Measurements from ENCODE around the gene CTSA.

Gene CTSA

GRCh38 chr20:45853484-45853883 lies 37.7 kb upstream of the CTSA start:
- no peak for DNase-seq (ENCODE audit: low spot score)

DNA sequence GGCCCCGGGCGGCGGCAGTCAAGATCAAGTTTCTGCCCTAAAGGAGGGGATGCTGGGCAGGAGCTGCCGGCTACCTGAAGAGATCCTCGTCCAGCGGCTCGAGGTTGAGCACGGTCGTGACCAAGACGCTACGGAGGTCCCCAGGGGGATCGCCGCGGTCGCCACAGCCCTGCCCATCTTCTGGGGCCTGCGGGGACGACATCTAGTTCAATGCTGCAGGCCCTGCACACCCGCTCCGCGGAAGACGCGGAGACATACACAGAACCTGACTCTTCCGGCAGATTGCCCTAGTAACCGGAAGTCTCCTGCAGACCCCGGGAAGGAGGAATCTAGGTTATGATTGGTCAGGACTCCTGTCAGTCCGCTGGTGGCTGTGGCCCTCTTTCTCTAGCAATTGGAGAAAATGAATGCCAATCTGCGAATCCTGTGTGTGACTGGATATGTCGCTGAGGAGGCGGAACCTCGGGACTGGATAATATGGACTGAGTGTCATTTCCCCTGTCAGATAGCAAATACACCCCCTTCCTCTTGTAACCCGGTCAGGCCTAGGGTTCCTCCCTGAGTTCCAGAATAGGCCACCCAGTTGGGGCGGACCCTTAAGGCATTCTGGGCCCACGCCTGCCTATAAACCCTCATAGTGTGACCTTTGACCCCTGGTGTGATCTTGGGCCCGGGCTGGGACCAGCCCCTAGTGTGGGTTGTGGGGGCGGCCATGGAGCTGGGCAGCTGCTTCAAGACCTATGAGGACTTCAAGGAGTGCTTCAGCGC lies 33.8 kb upstream of the CTSA start, which contains the start of the genes ACOT8 and ZSWIM3:
Gene ACOT8 (minus strand): TSS at position 279 of the 768 bp plus-strand sequence. CDS start 77 bp downstream, at position 202.
Gene ZSWIM3 (plus strand): TSS at position 501 of the 768 bp plus-strand sequence. CDS start 212 bp downstream, at position 713.
- Histone ChIP-seq H3K4ac (ENCODE audit: low read length) (no peak within 1 kb of the TSS), H3K9me3 (replicated peaks in 1 of 2; ENCODE audit: control insufficient read depth in 2 of 2, insufficient read depth in 1 of 2, low read depth in 1 of 2, low read length in 2 of 2) (no peaks in the 10 kb centered on the region), H3K4me3 (ENCODE audit: low read length in 2 of 2) (peak within 1 kb of the TSS; percentile 71 to 97), H3K4me1 (ENCODE audit: control insufficient read depth in 2 of 2, insufficient read depth in 1 of 2, low read depth in 1 of 2, low read length in 2 of 2) (peaks cover 4 to 8% of the 10 kb centered on the region in 2 donors), H4K91ac (ENCODE audit: low read depth, low read length, poor library complexity) (no peak within 1 kb of the TSS), H3K36me3 (replicated peaks in 1 of 2; ENCODE audit: control insufficient read depth in 2 of 2, insufficient read depth in 2 of 2, low read length in 2 of 2) (peaks cover 0 to 11% of the 10 kb centered on the region in 2 donors), H2AK5ac (ENCODE audit: low read depth, low read length) (no peak within 1 kb of the TSS), H2BK15ac (ENCODE audit: low read length) (no peak within 1 kb of the TSS), H3K4me2 (ENCODE audit: insufficient read depth, low read length, poor library complexity, severe bottlenecking) (peak within 1 kb of the TSS; percentile 86), H3K27ac (replicated peaks; ENCODE audit: low read length) (no peak within 1 kb of the TSS), H2AFZ (ENCODE audit: low read length) (peak within 1 kb of the TSS; percentile 89), H3K14ac (ENCODE audit: low read length) (no peak within 1 kb of the TSS), H3K79me1 (ENCODE audit: low read depth, low read length) (peaks cover 2% of the 10 kb centered on the region), H2BK12ac (ENCODE audit: low read length) (no peak within 1 kb of the TSS), H3K18ac (ENCODE audit: low read length) (peak within 1 kb of the TSS; percentile 89), H3K23ac (ENCODE audit: low read depth, low read length, poor library complexity) (peak within 1 kb of the TSS; percentile 34), H2BK5ac (ENCODE audit: low read length) (no peak within 1 kb of the TSS), H2BK120ac (ENCODE audit: low read depth, low read length) (no peak within 1 kb of the TSS), H4K8ac (ENCODE audit: low read depth, low read length) (no peak within 1 kb of the TSS), H3K9ac (ENCODE audit: low read depth, low read length, poor library complexity) (peak within 1 kb of the TSS; percentile 95), H3K27me3 (ENCODE audit: control insufficient read depth in 3 of 3, insufficient read depth in 3 of 3, low read depth in 1 of 3, low read length in 3 of 3) (no peaks in the 10 kb centered on the region)
- DNase-seq (ENCODE audit: low spot score), result peak; percentile 100
- no CpG with 5 or more reads among the region's 36 CpGs for WGBS, 2 donors (ENCODE audit: extremely low coverage in 2 of 2, insufficient read length in 2 of 2, insufficient replicate concordance in 1 of 2)

More at GRCh38 chr20:45853484-45853883, 37.7 kb upstream of the CTSA start:
- peaks cover 0 to 20% of the 10 kb centered on the region in 2 donors for H3K36me3 ChIP-seq (replicated peaks in 1 of 2; ENCODE audit: control insufficient read depth in 2 of 2, insufficient read depth in 2 of 2, low read length in 2 of 2)
- H2BK120ac ChIP-seq (ENCODE audit: low read depth, low read length), result no peak overlapping the region
- no peaks in the 10 kb centered on the region for H3K9me3 ChIP-seq (replicated peaks in 1 of 2; ENCODE audit: control insufficient read depth in 2 of 2, insufficient read depth in 1 of 2, low read depth in 1 of 2, low read length in 2 of 2)
- no peak overlapping the region for H2AFZ ChIP-seq (ENCODE audit: low read length)
- H3K4me2 ChIP-seq (ENCODE audit: insufficient read depth, low read length, poor library complexity, severe bottlenecking), result no peak overlapping the region
- peaks cover 2% of the 10 kb centered on the region for H3K79me1 ChIP-seq (ENCODE audit: low read depth, low read length)
- no peak overlapping the region for H3K14ac ChIP-seq (ENCODE audit: low read length)
- H3K23ac ChIP-seq (ENCODE audit: low read depth, low read length, poor library complexity), result no peak overlapping the region
- H3K18ac ChIP-seq (ENCODE audit: low read length), result no peak overlapping the region
- WGBS, 2 donors (ENCODE audit: extremely low coverage in 2 of 2, insufficient read length in 2 of 2, insufficient replicate concordance in 1 of 2), result no CpG with 5 or more reads among the region's 2 CpGs
- no peak overlapping the region for H3K4ac ChIP-seq (ENCODE audit: low read length)
- H3K9ac ChIP-seq (ENCODE audit: low read depth, low read length, poor library complexity), result no peak overlapping the region
- H3K27ac ChIP-seq (replicated peaks; ENCODE audit: low read length), result no peak overlapping the region
- H2BK15ac ChIP-seq (ENCODE audit: low read length), result no peak overlapping the region
- no peak overlapping the region for H2AK5ac ChIP-seq (ENCODE audit: low read depth, low read length)
- no peak overlapping the region for H3K4me3 ChIP-seq (ENCODE audit: low read length in 2 of 2)
- no peak overlapping the region for H2BK12ac ChIP-seq (ENCODE audit: low read length)
- no peak overlapping the region for H4K8ac ChIP-seq (ENCODE audit: low read depth, low read length)
- peaks cover 4 to 8% of the 10 kb centered on the region in 2 donors for H3K4me1 ChIP-seq (ENCODE audit: control insufficient read depth in 2 of 2, insufficient read depth in 1 of 2, low read depth in 1 of 2, low read length in 2 of 2)
- H3K27me3 ChIP-seq (ENCODE audit: control insufficient read depth in 3 of 3, insufficient read depth in 3 of 3, low read depth in 1 of 3, low read length in 3 of 3), result no peaks in the 10 kb centered on the region
- H4K91ac ChIP-seq (ENCODE audit: low read depth, low read length, poor library complexity), result no peak overlapping the region
- H2BK5ac ChIP-seq (ENCODE audit: low read length), result no peak overlapping the region

DNA sequence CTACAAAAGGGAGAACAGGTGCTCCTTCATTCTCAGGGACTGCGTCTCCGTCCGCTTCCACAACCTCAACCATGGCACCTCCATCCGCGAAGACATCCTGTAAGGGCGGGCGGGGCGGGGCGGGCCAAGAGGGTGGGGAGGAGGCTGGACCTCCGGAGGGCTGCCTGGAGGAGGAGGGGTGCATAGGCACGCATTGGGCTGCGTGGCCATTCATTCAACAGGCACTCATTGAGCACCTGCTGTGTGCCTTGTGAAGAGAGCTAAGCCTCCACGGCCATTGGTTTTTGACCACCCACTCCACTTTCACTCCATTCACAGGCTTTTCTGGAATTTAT lies 33.3 kb upstream of the CTSA start:
- Histone ChIP-seq H2BK120ac (ENCODE audit: low read depth, low read length) (no peak overlapping the region), H2AK5ac (ENCODE audit: low read depth, low read length) (no peak overlapping the region), H3K27me3 (ENCODE audit: control insufficient read depth in 3 of 3, insufficient read depth in 3 of 3, low read depth in 1 of 3, low read length in 3 of 3) (no peaks in the 10 kb centered on the region), H3K14ac (ENCODE audit: low read length) (no peak overlapping the region), H2BK15ac (ENCODE audit: low read length) (no peak overlapping the region), H3K9me3 (replicated peaks in 1 of 2; ENCODE audit: control insufficient read depth in 2 of 2, insufficient read depth in 1 of 2, low read depth in 1 of 2, low read length in 2 of 2) (no peaks in the 10 kb centered on the region), H2BK12ac (ENCODE audit: low read length) (no peak overlapping the region), H3K4me3 (ENCODE audit: low read length in 2 of 2) (peak overlapping the region; percentile 71 to 81), H4K8ac (ENCODE audit: low read depth, low read length) (no peak overlapping the region), H4K91ac (ENCODE audit: low read depth, low read length, poor library complexity) (no peak overlapping the region), H3K4me2 (ENCODE audit: insufficient read depth, low read length, poor library complexity, severe bottlenecking) (peak overlapping the region; percentile 86), H3K4me1 (ENCODE audit: control insufficient read depth in 2 of 2, insufficient read depth in 1 of 2, low read depth in 1 of 2, low read length in 2 of 2) (peaks cover 4 to 8% of the 10 kb centered on the region in 2 donors), H3K23ac (ENCODE audit: low read depth, low read length, poor library complexity) (no peak overlapping the region), H3K9ac (ENCODE audit: low read depth, low read length, poor library complexity) (peak overlapping the region; percentile 31), H3K36me3 (replicated peaks in 1 of 2; ENCODE audit: control insufficient read depth in 2 of 2, insufficient read depth in 2 of 2, low read length in 2 of 2) (peaks cover 0 to 11% of the 10 kb centered on the region in 2 donors), H3K79me1 (ENCODE audit: low read depth, low read length) (peaks cover 2% of the 10 kb centered on the region), H3K27ac (replicated peaks; ENCODE audit: low read length) (no peak overlapping the region), H3K18ac (ENCODE audit: low read length) (peak overlapping the region; percentile 54), H2BK5ac (ENCODE audit: low read length) (no peak overlapping the region), H2AFZ (ENCODE audit: low read length) (peak overlapping the region; percentile 88), H3K4ac (ENCODE audit: low read length) (no peak overlapping the region)
- DNase-seq (ENCODE audit: low spot score), result no peak
- WGBS, 2 donors (ENCODE audit: extremely low coverage in 2 of 2, insufficient read length in 2 of 2, insufficient replicate concordance in 1 of 2), result no CpG with 5 or more reads among the region's 13 CpGs

GRCh38 chr20:45859916-45860315 lies 31.2 kb upstream of the CTSA start:
- Histone ChIP-seq H3K9me3 (replicated peaks in 1 of 2; ENCODE audit: control insufficient read depth in 2 of 2, insufficient read depth in 1 of 2, low read depth in 1 of 2, low read length in 2 of 2) (no peaks in the 10 kb centered on the region), H3K4me2 (ENCODE audit: insufficient read depth, low read length, poor library complexity, severe bottlenecking) (no peak overlapping the region), H3K79me1 (ENCODE audit: low read depth, low read length) (peaks cover 2% of the 10 kb centered on the region), H3K23ac (ENCODE audit: low read depth, low read length, poor library complexity) (no peak overlapping the region), H3K36me3 (replicated peaks in 1 of 2; ENCODE audit: control insufficient read depth in 2 of 2, insufficient read depth in 2 of 2, low read length in 2 of 2) (peaks cover 0 to 2% of the 10 kb centered on the region in 2 donors), H2BK12ac (ENCODE audit: low read length) (no peak overlapping the region), H3K9ac (ENCODE audit: low read depth, low read length, poor library complexity) (no peak overlapping the region), H3K4me3 (ENCODE audit: low read length in 2 of 2) (no peak overlapping the region), H3K4me1 (ENCODE audit: control insufficient read depth in 2 of 2, insufficient read depth in 1 of 2, low read depth in 1 of 2, low read length in 2 of 2) (peaks cover 4 to 8% of the 10 kb centered on the region in 2 donors), H4K8ac (ENCODE audit: low read depth, low read length) (no peak overlapping the region), H2AFZ (ENCODE audit: low read length) (no peak overlapping the region), H2BK15ac (ENCODE audit: low read length) (no peak overlapping the region), H3K14ac (ENCODE audit: low read length) (no peak overlapping the region), H3K27me3 (ENCODE audit: control insufficient read depth in 3 of 3, insufficient read depth in 3 of 3, low read depth in 1 of 3, low read length in 3 of 3) (no peaks in the 10 kb centered on the region), H2BK120ac (ENCODE audit: low read depth, low read length) (no peak overlapping the region), H2AK5ac (ENCODE audit: low read depth, low read length) (no peak overlapping the region), H3K4ac (ENCODE audit: low read length) (no peak overlapping the region), H4K91ac (ENCODE audit: low read depth, low read length, poor library complexity) (no peak overlapping the region), H3K18ac (ENCODE audit: low read length) (no peak overlapping the region), H3K27ac (replicated peaks; ENCODE audit: low read length) (no peak overlapping the region), H2BK5ac (ENCODE audit: low read length) (no peak overlapping the region)
- no CpG with 5 or more reads among the region's 5 CpGs for WGBS, 2 donors (ENCODE audit: extremely low coverage in 2 of 2, insufficient read length in 2 of 2, insufficient replicate concordance in 1 of 2)
- DNase-seq (ENCODE audit: low spot score), result no peak

Data from neuronal stem cell (in vitro differentiated cells).